Measurements from ENCODE around the gene EPAS1.
"Not testable (repeated sequence)": the region's sequence is repeated elsewhere in the genome, so short reads cannot be mapped to it uniquely, and the experiment has no call there.

EPAS1 gene

GRCh38 chr2:46386763-46387162, 89.6 kb downstream of the EPAS1 start:
- DNase-seq: no peak

GRCh38 chr2:46387292-46387691, 90.1 kb downstream of the EPAS1 start:
- DNase-seq: no peak

- no peak for DNase-seq
These were observed 90.8 kb downstream of the EPAS1 start for GRCh38 chr2:46387886-46388515.

- no peak for DNase-seq
These were observed 91.7 kb downstream of the EPAS1 start for GRCh38 chr2:46388881-46389280.

GRCh38 chr2:46389417-46389916, 92.3 kb downstream of the EPAS1 start:
- DNase-seq: no peak

- no peak for DNase-seq
These were observed 92.8 kb downstream of the EPAS1 start for GRCh38 chr2:46390036-46390435.

GRCh38 chr2:46390901-46391395, 93.7 kb downstream of the EPAS1 start:
- DNase-seq: no peak

- no peak for DNase-seq
These were observed 95.5 kb downstream of the EPAS1 start for GRCh38 chr2:46392561-46393346.

- DNase-seq: no peak
These were observed 96.2 kb downstream of the EPAS1 start for GRCh38 chr2:46393347-46393820.

GRCh38 chr2:46393865-46394264, 96.7 kb downstream of the EPAS1 start:
- DNase-seq: no peak

GRCh38 chr2:46394649-46395510, 97.7 kb downstream of the EPAS1 start:
- no peak for DNase-seq

- DNase-seq: not testable (repeated sequence)
These were observed 98.5 kb downstream of the EPAS1 start for GRCh38 chr2:46395730-46396129.

GRCh38 chr2:46400016-46400415, 102.8 kb downstream of the EPAS1 start:
- no peak for DNase-seq

- DNase-seq: no peak
These were observed 105.7 kb downstream of the EPAS1 start for GRCh38 chr2:46402874-46403273.

GRCh38 chr2:46404181-46404759, 107.1 kb downstream of the EPAS1 start:
- DNase-seq: no peak

- DNase-seq: no peak
These were observed 110.7 kb downstream of the EPAS1 start for GRCh38 chr2:46407852-46408455.

- no peak for DNase-seq
These were observed 112.5 kb downstream of the EPAS1 start for GRCh38 chr2:46409756-46410155.

GRCh38 chr2:46410273-46411244, 113.4 kb downstream of the EPAS1 start:
- DNase-seq: no peak

GRCh38 chr2:46411245-46411641, 114.0 kb downstream of the EPAS1 start:
- DNase-seq: no peak

GRCh38 chr2:46411985-46412384, 114.8 kb downstream of the EPAS1 start:
- no peak for DNase-seq

GRCh38 chr2:46413111-46413510, 115.9 kb downstream of the EPAS1 start:
- DNase-seq: no peak
